Spleen (tissue), 7 donors: ENCODE data around the gene APOA1.

ENCODE experiments used
- POLR2A ChIP-seq, 3 donors: fragments of 450-650 bp; IDR thresholded peaks; one replicate each; pipeline ENCODE4 v1.5.1; 2017; ENCODE audit warnings: antibody characterized with exemption in 3 of 3, mild to moderate bottlenecking in 1 of 3
- TF ChIP-seq, protein P1 (sequence below), 11 experiments: fragments of 200-600 bp in 7 of 11; fragments of 450-650 bp in 4 of 11; sonication (generic) in 4 of 11; IDR thresholded peaks in 8 of 11; conservative IDR thresholded peaks in 3 of 11; 1 replicate in 7 of 11; 2 replicates in 4 of 11; pipeline versions ENCODE4 v1.4.0 to v1.8.0; 2016 to 2021; ENCODE audit warnings: antibody characterized with exemption in 11 of 11, inconsistent platforms in 4 of 11, mild to moderate bottlenecking in 1 of 11
- donor health status: DM: no; HTN: no; CAD: no; lungs with moderate emphysema.
- donor health status: DM: no; HTN: no; CAD: no.
- donor health status: DM: no; HTN: no; CAD: no.

DNA sequence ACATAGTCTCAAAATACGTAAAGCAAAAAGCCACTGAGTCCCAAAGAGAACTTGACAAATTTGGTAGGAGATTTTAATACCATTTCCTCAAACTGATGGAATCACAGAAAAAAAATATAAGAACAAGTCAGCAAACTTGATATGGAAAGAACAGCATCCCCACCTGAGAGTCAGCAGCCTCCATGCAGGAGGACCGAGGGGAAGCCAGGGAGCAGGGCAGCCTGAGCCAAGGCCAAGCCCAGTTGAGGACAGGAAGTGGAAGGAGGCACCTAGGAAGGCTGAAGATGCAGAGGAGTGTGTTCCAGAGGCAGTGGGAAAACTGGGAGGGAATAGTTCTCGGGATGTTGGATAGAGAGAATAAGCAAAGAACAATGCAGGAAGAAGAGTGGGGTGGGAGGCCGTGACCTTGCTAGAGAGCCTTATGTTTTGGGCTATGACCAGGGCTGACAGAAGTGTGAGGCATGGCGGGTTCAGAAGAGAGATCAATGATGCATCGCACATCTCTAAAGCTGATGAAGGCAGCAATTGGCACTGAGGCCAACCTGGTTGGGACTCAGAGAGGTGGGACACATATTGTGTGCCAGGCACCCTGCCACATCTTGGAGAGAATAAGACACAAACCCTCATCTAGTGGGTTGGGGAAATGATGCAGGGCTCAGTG, 29.7 kb downstream of the APOA1 start:
- TF ChIP-seq, protein P1, sequence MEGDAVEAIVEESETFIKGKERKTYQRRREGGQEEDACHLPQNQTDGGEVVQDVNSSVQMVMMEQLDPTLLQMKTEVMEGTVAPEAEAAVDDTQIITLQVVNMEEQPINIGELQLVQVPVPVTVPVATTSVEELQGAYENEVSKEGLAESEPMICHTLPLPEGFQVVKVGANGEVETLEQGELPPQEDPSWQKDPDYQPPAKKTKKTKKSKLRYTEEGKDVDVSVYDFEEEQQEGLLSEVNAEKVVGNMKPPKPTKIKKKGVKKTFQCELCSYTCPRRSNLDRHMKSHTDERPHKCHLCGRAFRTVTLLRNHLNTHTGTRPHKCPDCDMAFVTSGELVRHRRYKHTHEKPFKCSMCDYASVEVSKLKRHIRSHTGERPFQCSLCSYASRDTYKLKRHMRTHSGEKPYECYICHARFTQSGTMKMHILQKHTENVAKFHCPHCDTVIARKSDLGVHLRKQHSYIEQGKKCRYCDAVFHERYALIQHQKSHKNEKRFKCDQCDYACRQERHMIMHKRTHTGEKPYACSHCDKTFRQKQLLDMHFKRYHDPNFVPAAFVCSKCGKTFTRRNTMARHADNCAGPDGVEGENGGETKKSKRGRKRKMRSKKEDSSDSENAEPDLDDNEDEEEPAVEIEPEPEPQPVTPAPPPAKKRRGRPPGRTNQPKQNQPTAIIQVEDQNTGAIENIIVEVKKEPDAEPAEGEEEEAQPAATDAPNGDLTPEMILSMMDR (IDR thresholded peaks at IDR 0.05 in 8 of 11, conservative IDR thresholded peaks at IDR 0.05 in 3 of 11), result no peak
- TF ChIP-seq POLR2A (IDR thresholded peaks at IDR 0.05), result no peak
